ENCODE data around the gene HDAC7. TPM values are rescaled to one million over a fixed set of nuclear protein-coding genes. Genes with fewer than 3 reads are reported as not detected.
A peak's percentile ranks its signal among the peaks of the same experiment; 100 is the strongest.

HDAC7 gene
- total RNA-seq, 1 donor from 2014 or later, result 93.2 TPM

GRCh38 chr12:47763481-47764346 lies 56.0 kb downstream of the HDAC7 start:
- peaks cover 21% of the 10 kb centered on the region for H3K4me1 Mint-ChIP-seq (ENCODE audit: low read depth)
- H3K9me3 Mint-ChIP-seq (ENCODE audit: low read depth), result no peaks in the 10 kb centered on the region
- DNase-seq (ENCODE audit: low spot score), result no peak
- H3K27me3 Mint-ChIP-seq (ENCODE audit: low read depth), result no peaks in the 10 kb centered on the region
- no peak overlapping the region for H3K27ac Mint-ChIP-seq (ENCODE audit: unreplicated experiment)
- no peaks in the 10 kb centered on the region for H3K36me3 Mint-ChIP-seq (ENCODE audit: low read depth)
- no peak for TF ChIP-seq CTCF (IDR thresholded peaks at IDR 0.05)
- no peak overlapping the region for H3K4me3 Mint-ChIP-seq (ENCODE audit: unreplicated experiment)

GRCh38 chr12:47762850-47763465 lies 56.7 kb downstream of the HDAC7 start:
- TF ChIP-seq CTCF (IDR thresholded peaks at IDR 0.05), result no peak
- Mint-ChIP-seq H3K27ac (ENCODE audit: unreplicated experiment) (no peak overlapping the region), H3K4me3 (ENCODE audit: unreplicated experiment) (no peak overlapping the region), H3K4me1 (ENCODE audit: low read depth) (peaks cover 27% of the 10 kb centered on the region), H3K9me3 (ENCODE audit: low read depth) (no peaks in the 10 kb centered on the region), H3K36me3 (ENCODE audit: low read depth) (no peaks in the 10 kb centered on the region), H3K27me3 (ENCODE audit: low read depth) (no peaks in the 10 kb centered on the region)
- no peak for DNase-seq (ENCODE audit: low spot score)

- no peaks in the 10 kb centered on the region for H3K36me3 Mint-ChIP-seq (ENCODE audit: low read depth)
Measured at GRCh38 chr12:47758834-47759690, 60.6 kb downstream of the HDAC7 start, which contains the start of gene RAPGEF3. RAPGEF3 (minus strand) TSS chr12:47758880; CDS start chr12:47758556, 324 bp downstream.

GRCh38 chr12:47758584-47758833 lies 61.2 kb downstream of the HDAC7 start:
- H3K9me3 Mint-ChIP-seq (ENCODE audit: low read depth), result no peaks in the 10 kb centered on the region
- TF ChIP-seq CTCF (IDR thresholded peaks at IDR 0.05), result no peak
- H3K27ac Mint-ChIP-seq (ENCODE audit: unreplicated experiment), result no peak overlapping the region
- peaks cover 20% of the 10 kb centered on the region for H3K4me1 Mint-ChIP-seq (ENCODE audit: low read depth)
- no peak for DNase-seq (ENCODE audit: low spot score)
- peak overlapping the region; percentile 74 for H3K4me3 Mint-ChIP-seq (ENCODE audit: unreplicated experiment)
- no peaks in the 10 kb centered on the region for H3K27me3 Mint-ChIP-seq (ENCODE audit: low read depth)
- H3K36me3 Mint-ChIP-seq (ENCODE audit: low read depth), result no peaks in the 10 kb centered on the region

More at GRCh38 chr12:47758834-47759690, 60.6 kb downstream of the HDAC7 start, which contains the start of gene RAPGEF3:
- no peak for DNase-seq (ENCODE audit: low spot score)
- peak; percentile 77 for TF ChIP-seq CTCF (IDR thresholded peaks at IDR 0.05)
- H3K4me3 Mint-ChIP-seq (ENCODE audit: unreplicated experiment), result peak within 1 kb of the TSS; percentile 74
- no peaks in the 10 kb centered on the region for H3K27me3 Mint-ChIP-seq (ENCODE audit: low read depth)
- no peaks in the 10 kb centered on the region for H3K9me3 Mint-ChIP-seq (ENCODE audit: low read depth)
- no peak within 1 kb of the TSS for H3K27ac Mint-ChIP-seq (ENCODE audit: unreplicated experiment)
- peaks cover 16% of the 10 kb centered on the region for H3K4me1 Mint-ChIP-seq (ENCODE audit: low read depth)

All from chondrocyte (in vitro differentiated cells).